22Rv1 (cell line): ENCODE data around the gene ATP11A.

Experiments used
- H3K27ac ChIP-seq: fragments of 450-650 bp; 2 replicates; pipeline ENCODE4 v1.5.1; 2017
- ZFX ChIP-seq: fragments of 450-650 bp; IDR thresholded peaks from 2 replicates; pipeline ENCODE4 v1.6.1; 2017; ENCODE audit warnings: antibody characterized with exemption, borderline replicate concordance
- TF ChIP-seq, protein P1 (sequence below): fragments of 450-650 bp; IDR thresholded peaks from 2 replicates; pipeline ENCODE4 v1.5.1; 2017; ENCODE audit warnings: mild to moderate bottlenecking

ATP11A gene

DNA sequence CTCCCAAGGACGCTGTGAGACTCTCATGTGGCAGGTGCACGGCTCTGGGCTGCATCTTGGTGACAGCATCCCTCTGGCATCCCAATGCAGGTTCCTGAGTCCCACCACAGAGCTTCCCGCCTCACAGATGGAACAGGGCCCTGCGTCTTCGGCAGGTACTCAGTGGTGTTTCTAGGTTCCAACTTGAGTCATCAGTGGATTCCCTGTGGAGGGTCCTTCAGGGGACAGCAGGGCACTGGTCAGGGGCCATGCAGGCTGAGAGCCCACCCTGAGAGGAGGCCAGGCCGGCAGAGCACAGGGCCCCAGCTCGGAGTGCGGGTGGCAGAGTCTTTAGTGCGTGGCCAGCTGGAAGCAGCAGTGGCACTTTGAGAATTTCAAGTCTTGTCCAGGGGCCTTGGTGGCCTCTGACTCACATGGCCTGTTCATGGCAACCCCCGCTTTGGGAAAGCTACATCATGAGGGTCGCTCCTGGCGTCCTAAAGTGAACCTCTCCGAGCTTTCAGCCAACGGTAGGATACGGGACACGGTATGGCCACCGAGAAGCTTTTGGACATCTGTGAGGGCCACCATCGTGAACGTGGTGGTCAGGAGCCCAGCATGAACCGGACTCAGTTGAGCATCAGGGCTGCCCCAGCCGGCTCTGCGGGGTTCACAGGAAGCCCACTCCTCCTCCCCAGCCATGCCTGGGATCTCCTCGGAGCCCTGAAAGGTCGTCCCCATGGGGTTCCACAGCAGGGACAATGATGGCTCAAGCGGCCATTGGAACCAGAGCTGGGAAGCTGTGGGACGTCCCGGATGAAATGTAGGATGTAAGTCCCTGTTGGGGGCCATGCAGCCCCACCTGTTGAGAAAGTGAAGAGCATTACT lies 207.1 kb downstream of the ATP11A start:
- TF ChIP-seq, protein P1, sequence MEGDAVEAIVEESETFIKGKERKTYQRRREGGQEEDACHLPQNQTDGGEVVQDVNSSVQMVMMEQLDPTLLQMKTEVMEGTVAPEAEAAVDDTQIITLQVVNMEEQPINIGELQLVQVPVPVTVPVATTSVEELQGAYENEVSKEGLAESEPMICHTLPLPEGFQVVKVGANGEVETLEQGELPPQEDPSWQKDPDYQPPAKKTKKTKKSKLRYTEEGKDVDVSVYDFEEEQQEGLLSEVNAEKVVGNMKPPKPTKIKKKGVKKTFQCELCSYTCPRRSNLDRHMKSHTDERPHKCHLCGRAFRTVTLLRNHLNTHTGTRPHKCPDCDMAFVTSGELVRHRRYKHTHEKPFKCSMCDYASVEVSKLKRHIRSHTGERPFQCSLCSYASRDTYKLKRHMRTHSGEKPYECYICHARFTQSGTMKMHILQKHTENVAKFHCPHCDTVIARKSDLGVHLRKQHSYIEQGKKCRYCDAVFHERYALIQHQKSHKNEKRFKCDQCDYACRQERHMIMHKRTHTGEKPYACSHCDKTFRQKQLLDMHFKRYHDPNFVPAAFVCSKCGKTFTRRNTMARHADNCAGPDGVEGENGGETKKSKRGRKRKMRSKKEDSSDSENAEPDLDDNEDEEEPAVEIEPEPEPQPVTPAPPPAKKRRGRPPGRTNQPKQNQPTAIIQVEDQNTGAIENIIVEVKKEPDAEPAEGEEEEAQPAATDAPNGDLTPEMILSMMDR = no peak
- no peak for TF ChIP-seq ZFX
- no peak overlapping the region for H3K27ac ChIP-seq

DNA sequence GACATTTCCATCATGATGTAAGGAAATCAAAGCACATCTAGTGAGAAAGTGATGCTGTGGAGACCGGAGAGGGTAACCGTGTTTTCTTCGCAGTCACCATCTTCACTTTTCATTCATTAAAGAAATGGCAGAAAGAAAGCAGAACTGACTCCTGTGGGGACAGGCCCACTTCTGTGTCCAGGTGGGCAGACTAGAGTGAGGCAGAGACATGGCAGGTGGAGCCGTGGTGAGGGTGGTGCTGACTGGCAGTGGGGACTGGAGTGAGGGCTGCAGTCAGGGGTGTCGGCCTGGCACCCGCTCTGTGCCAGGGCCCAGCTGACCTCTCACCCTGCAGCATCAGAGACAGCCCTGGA lies 207.7 kb downstream of the ATP11A start:
- TF ChIP-seq, protein P1 = no peak
- no peak for TF ChIP-seq ZFX
- H3K27ac ChIP-seq = no peak overlapping the region

DNA sequence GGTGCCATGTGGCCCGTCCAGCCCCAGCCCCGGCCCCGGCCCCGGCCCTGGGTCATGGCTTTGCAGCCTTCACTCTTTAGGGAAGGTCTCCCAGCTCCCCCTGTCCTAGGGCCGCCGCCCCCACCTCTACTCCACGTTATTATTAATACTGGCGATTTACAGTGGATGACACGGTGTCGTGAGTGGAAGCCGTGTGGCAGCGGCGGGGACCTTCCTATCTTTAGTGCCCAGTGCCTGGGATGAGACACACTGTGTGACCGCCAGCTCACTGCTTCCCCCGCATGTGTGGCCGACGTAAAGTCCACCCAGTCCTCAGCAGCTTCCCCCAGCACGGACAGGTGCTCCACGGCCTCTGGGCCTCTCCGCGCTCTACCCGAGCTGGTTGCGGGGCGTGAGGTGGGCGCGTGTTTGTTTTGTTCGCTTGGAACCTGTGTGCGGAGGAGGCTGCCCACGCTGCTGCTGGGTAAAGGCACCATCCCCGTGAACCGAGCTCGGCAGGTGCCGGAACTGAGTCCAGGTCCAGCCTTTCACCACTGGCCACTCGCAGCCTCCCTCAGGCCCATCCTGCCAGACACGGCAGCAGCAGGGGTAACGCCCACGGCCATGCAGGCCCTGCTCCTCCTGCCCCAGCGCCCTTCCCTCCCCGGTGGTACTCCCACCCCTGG lies 208.2 kb downstream of the ATP11A start:
- H3K27ac ChIP-seq = no peak overlapping the region
- TF ChIP-seq ZFX = no peak
- TF ChIP-seq, protein P1 = no peak

DNA sequence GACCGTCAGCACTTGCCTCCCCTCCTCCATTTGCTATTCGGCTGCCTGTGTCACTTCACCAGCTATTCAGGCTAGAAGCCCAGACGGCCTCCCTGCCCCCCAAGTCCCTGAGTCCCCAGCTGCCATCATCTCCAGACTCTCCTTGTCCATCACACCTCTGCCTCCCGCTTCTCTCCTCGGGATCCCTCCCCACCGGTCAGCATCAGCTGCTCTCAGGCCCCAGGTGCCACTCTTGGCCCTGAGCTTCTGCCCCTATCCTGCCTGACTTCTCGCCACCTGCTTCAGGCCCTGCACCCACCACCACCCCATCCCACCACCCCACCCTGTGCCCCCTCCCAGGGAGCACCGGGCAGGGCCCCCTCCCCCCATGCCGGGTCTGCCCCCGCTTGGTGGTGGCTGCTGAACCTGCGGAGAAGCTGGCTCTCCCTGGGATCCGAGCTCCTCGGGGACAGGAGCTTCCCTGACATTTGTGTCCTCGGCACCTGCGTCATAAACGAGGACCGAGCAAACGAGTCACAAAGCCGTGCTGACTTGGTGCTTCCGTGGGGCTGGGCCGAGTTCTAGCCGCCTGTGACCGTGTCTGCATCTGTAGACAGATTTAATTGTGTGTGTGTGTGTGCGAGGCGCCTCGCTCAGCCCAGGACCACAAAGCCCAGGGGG lies 208.9 kb downstream of the ATP11A start:
- TF ChIP-seq ZFX = no peak
- TF ChIP-seq, protein P1 = no peak
- no peak overlapping the region for H3K27ac ChIP-seq

DNA sequence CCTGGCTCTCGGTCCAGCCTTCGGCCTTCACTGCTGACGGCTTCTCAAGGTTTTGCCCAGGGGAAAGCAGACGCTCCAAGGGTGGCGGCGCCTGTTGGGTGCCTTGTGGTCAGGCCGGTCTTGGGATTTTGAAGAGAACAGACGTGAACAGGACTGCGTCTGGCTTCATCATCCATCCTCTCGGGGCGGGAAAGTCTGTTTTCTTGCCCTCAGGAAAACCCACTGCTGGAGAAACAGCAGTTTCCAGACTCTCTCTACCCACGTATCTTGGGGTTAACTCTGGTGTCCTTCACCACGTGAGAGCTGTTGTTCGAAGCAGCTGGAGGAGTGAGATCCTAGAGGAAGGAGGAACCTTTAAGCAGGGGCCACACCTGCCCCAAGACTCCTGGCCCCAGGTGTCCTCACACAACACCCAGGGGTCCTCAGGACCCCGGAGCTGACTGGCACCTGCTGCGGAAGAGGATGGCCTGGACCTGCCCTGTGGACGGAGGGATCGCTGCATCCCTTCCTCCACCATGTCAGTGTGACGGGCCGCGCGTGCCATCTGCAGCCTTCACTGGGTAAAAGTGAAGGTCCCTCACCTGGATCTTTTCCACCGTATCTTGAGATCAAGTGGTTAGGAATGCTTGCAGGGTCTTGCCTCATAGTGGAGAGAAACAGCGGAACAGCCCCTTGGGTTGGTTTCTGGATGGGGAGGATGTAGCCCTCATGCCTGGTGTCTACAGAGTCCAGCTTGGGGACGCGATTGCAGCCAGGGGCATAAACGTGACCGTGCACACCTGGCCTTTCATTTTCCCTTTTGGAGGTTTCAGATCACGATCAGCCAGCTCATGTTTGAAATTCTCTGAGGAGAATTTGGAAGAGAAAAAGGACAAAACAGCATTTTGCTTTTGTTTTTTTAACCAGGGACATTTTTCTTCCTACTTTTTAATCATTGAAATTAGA lies 209.7 kb downstream of the ATP11A start:
- H3K27ac ChIP-seq = no peak overlapping the region
- TF ChIP-seq, protein P1 = no peak
- TF ChIP-seq ZFX = no peak

DNA sequence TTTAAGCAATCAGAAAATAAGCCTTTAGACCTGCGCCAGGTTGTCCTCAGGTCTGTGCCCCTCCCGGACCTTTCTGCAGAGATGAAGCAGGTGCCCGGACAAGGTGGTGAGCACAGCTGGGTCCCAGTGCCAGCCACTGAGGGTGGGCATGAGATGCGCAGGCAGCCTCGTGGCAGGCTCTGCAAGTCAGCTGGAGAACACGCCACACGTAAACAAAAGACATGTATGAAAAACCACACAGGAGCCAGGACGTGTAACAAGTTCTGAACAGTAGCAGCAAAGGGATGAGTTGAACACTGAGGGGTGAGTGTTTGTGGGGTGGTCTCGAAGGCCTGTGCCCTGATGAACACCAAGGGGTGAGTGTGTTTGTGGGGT lies 210.4 kb downstream of the ATP11A start:
- no peak overlapping the region for H3K27ac ChIP-seq
- TF ChIP-seq, protein P1 = no peak
- TF ChIP-seq ZFX = no peak
